Spleen (tissue), 7 donors: ENCODE measurements around the gene GZMA.
"Not testable (repeated sequence)": the region's sequence is repeated elsewhere in the genome, so short reads cannot be mapped to it uniquely, and the experiment has no call there.

ENCODE experiments used
- POLR2AphosphoS5 ChIP-seq, 3 donors: sonication (generic); formaldehyde crosslinking; IDR thresholded peaks; one replicate each; pipeline ENCODE4 v1.5.1; 2017; ENCODE audit warnings: antibody characterized with exemption in 3 of 3
- TF ChIP-seq, protein P1 (sequence below), 11 experiments: fragments of 200-600 bp in 7 of 11; fragments of 450-650 bp in 4 of 11; sonication (generic) in 4 of 11; IDR thresholded peaks in 8 of 11; conservative IDR thresholded peaks in 3 of 11; 1 replicate in 7 of 11; 2 replicates in 4 of 11; pipeline versions ENCODE4 v1.4.0 to v1.8.0; 2016 to 2021; ENCODE audit warnings: antibody characterized with exemption in 11 of 11, inconsistent platforms in 4 of 11, mild to moderate bottlenecking in 1 of 11
- donor health status: DM: no; HTN: no; CAD: no; lungs with moderate emphysema.
- donor health status: DM: no; HTN: no; CAD: no.
- donor health status: DM: no; HTN: no; CAD: no.

- TF ChIP-seq, protein P1, sequence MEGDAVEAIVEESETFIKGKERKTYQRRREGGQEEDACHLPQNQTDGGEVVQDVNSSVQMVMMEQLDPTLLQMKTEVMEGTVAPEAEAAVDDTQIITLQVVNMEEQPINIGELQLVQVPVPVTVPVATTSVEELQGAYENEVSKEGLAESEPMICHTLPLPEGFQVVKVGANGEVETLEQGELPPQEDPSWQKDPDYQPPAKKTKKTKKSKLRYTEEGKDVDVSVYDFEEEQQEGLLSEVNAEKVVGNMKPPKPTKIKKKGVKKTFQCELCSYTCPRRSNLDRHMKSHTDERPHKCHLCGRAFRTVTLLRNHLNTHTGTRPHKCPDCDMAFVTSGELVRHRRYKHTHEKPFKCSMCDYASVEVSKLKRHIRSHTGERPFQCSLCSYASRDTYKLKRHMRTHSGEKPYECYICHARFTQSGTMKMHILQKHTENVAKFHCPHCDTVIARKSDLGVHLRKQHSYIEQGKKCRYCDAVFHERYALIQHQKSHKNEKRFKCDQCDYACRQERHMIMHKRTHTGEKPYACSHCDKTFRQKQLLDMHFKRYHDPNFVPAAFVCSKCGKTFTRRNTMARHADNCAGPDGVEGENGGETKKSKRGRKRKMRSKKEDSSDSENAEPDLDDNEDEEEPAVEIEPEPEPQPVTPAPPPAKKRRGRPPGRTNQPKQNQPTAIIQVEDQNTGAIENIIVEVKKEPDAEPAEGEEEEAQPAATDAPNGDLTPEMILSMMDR (IDR thresholded peaks at IDR 0.05 in 8 of 11, conservative IDR thresholded peaks at IDR 0.05 in 3 of 11), result not testable (repeated sequence)
- TF ChIP-seq POLR2AphosphoS5 (IDR thresholded peaks at IDR 0.05), result not testable (repeated sequence)
Observed at GRCh38 chr5:55105976-55106375, 3.5 kb downstream of the GZMA start.
